ENCODE results near the gene KCNMB2. TPM values are rescaled to one million over a fixed set of nuclear protein-coding genes. Genes with fewer than 3 reads are reported as not detected.
A peak's percentile ranks its signal among the peaks of the same experiment; 100 is the strongest.
"Not testable (repeated sequence)": the region's sequence is repeated elsewhere in the genome, so short reads cannot be mapped to it uniquely, and the experiment has no call there.

KCNMB2 gene
- total RNA-seq (2014; rRNA removed; shearing (Covaris generic)) = 0.06 TPM in 1 of 2 replicates, not detected in the other

DNA sequence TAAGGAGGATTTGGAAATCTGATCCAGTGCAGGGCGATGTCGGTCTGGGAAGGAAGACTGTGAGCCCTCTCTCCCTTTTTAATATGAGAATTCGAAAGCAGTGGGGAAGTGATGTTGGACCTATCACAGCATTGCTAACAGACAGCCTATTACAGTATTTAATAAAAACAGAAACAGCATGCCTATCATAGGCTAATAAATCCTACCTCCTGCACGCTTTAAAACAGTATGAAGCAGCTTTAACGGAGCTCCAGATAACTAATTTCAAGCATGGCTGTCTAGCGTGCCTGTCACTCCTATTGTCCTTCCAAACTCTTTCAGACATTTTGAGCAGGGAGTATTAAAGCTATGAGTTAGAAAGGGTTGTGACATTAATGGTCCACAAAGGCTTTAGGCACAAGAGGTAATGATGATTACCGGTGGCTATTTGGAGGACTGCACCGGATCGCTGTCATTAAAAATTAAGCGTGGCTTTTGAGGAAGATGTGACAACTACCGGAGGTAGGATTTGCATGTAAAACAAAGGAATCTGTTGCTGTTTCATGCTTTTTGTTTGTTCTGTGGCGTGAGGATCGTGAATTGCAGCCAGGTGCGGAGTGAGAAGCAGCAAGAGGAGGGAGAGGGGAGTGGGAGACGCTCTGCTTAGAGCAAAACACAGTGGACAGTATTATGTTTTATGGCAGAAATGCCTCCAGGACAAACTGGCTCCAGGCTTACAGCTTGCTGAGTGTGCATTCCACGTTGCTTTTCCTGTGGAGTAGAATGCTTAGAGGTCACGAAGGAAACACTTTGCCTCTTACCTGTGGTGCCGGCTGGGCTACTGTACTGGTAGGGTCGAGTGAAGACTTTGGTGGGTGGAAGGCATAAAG is at the start of gene KCNMB2:
KCNMB2 (plus strand) TSS at position 226 of the 869 bp plus-strand sequence.
- DNase-seq (ENCODE audit: low read depth) = peak; percentile 23

DNA sequence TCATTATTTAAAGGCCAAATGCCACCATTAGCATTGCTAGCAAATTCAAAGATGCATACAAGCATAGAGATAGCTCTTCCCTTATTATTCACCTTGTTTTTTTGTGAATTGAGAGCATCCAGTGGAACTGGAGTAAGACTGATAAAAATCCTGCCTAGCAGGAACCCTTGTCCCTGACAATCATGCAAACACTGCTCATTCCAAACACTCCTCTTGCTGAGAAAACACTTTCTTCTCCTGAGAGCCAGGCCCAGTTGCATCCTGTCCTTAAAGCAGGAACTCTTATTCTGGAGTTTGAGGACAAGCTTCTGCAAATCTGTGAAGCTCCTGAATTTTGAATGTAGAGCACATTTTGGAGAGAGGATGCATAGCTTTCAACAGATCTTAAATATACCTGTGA is 49.3 kb upstream of the KCNMB2 start:
- DNase-seq (ENCODE audit: low read depth) = no peak

DNA sequence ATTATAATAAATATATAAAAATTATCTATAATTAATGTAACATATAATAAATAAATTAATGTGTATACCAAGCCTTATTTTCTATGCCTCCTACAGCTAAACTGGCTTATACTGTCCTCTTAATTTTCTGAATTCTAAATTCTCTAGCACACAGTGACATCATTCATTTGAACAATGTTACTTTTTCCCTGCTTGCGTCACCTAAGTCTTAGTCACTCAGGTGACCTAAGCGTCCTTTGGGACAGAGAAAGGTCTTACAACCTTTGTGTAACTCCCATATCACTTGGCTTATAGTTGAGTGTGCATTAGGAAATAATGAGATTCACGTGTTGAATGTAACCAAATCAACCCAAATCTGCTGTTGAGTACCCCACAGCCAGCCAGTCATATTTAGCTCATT is 48.5 kb upstream of the KCNMB2 start:
- peak; percentile 6 for DNase-seq (ENCODE audit: low read depth)

DNA sequence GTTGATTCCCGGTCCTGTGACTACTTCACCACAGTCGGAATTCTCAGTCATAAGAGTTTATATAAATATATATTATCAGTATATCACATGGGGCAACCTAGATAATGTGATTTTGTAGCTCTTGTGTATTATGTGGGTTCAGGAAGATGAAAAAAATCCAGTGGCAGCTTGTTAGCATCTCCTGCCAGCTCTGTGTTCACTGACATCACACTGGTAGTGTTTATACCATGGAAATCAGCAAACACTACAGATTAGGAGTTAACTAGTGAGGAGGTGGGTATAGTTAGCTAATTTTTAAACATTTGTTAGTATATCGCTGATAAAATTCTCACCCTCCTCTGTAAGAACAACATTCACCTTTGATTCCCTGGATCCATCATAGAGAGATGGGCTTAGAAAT is 44.5 kb upstream of the KCNMB2 start:
- DNase-seq (ENCODE audit: low read depth) = no peak

DNA sequence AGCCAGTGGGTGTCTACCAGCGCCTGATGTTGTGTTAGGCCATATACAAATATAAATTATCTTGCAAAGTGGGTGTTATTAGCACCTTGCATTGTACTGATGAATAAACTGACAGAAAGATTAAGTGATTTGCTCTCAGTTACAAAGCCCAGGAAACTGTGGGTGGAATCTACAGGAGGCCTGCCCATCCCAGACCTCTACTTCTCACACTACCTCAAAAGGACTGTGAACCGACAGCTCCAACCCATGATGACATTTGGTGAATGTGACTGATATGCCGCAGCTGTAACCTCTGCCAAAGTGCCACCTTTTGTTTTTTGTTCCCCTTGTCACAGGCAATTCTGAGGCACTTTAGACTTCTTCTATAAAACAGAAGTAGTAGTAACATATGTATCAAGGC is 43.7 kb upstream of the KCNMB2 start:
- no peak for DNase-seq (ENCODE audit: low read depth)

DNA sequence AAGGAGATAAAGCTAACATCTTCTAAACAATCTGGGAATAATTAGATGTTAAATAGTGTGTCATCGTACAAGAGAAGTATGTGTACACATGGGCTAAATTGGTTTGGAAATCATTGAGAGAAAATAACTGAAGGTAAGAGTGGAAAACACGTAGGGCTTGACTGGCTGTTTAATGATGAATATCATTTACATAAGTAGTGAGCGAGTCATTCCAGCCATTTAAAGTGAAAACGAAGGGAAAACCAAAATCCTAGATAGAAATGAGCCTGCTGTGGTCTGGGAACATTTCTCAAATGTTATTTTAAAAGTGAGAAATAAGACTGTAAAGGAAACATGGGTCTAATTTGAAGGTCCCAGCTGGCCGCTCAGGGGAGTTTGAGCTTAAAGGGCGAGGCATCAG is 41.9 kb upstream of the KCNMB2 start:
- no peak for DNase-seq (ENCODE audit: low read depth)

DNA sequence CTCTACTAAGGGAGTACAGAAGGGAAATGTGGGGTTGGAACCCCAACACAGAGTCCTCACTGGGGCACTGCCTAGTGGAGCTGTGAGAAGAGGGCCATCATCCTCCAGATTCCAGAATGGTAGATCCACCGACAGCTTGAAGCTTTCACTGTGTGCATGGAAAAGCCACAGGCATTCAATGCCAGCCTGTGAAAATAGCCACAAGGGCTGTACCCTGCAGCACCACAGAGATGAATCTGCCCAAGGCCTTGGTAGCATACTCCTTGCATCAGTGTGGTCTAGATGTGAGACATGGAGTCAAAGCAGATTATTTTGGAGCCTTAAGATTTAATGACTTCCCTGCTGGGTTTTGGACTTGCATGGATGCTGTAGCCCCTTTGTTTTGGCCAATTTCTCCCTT is 39.3 kb upstream of the KCNMB2 start:
- no peak for DNase-seq (ENCODE audit: low read depth)

DNA sequence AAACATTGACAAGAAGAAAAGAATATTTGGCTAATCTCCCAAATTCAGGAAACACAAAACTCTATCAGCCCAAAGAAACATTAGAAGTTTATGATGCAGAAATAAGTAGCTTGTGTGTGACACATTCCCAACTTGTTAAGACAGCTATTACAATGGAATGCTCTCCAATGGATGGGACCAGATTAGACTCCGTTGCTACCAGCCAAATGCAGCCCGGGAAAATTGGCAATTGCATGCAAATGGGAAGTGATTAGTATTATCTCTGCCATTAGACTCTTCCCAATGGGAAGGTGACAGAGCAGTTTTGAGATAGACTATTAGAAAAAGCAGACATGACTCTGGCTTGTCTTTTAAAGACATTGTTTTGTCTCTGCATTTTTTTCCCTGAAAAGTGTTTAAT is 37.4 kb upstream of the KCNMB2 start:
- DNase-seq (ENCODE audit: low read depth) = no peak

DNA sequence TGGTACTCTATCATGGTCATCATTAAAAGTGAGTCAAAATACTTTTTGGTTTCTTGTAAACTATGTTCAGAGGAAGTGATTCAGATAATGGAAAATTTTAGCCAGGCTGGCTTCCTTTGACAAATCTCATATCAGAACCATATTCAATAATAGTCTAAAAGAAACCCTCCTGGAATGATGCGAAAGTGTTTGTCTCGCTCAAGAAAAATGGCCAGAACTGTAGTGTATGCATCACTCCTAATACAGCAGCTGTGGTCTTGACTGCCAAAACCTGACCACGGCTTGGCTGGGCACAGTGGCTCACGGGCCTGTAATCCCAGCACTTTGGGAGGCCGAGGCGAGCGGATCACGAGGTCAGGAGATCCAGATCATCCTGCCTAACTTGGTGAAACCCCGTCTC is 35.6 kb upstream of the KCNMB2 start:
- DNase-seq (ENCODE audit: low read depth) = peak; percentile 14

DNA sequence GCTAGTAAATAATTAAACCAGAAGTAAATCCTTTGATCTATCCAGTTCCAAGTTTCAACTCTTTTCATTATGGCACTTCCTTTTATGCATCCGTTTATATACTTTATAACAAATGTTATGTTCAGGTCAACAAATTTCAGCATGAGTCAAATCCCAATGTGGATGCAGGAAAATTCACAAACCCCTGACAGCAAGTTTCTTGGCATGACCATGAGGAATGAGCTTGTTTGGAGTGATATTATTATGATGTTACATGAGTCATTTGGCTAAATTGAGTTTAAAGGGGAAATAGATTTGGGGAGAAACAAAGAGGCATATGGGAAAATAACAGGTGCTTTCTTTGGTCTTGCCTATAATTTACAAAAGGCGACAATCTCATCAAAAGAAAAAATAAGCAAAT is 32.1 kb upstream of the KCNMB2 start:
- DNase-seq (ENCODE audit: low read depth) = no peak

DNA sequence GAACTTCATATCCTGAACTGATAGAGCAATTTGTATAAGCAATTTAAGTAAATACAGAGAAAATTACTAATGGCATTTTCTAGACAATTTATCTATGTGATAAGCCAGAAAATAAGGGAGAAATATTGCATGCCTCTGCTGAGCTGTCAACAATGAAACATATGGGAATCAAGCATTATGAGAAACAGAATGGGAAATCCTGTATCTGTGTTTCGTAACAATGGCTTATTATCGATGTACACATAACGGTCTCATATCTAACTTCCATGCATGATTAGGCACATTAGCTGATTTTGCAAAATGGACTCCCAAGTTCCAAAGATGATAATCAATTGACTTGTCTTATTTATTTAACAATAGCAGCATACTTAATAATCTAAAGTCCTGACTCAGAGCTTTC is 30.4 kb upstream of the KCNMB2 start:
- no peak for DNase-seq (ENCODE audit: low read depth)

DNA sequence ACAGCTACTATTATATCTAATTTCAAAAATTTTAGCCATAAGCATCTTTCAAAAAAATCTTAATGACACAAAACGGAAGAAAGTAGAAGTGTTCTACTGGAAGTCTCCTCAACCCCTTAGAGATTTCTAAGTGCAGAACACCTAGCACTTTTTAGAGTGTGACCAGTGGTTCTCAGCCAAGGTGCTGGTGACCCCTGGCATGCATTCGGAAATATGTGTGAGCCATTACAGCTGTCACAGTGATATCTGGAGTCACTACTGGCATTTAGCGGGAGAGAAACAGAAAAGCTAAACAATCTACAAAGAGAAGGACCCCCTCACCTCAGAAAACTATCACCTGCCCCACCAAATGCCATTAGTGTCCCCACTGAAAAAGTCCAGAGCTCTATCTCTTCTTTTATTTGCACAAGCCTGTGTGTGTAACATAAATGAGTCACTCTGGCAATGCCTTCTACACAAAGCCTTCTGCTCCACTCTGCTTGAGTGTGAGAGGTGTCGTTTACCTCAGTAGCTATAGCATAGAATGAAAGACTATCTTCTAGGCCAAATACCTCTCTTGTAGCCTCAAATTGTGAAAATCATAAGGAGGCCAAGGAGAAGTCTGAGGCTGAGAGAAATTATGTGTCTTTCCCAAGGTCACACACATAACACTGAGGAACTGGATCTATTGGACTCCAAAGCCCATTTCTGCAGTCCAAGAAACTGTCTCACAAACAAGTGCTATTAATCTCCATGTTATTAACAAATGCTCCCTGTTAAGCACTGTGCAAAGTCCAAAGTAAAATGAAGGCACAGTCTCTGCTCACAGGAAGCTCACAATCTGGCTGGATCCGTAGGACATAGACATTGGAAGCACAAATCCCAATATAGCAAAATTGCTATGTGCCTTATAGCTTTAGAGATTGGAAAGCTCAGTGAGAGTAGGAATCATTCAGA is 28.5 kb upstream of the KCNMB2 start:
- peak; percentile 6 for DNase-seq (ENCODE audit: low read depth)

DNA sequence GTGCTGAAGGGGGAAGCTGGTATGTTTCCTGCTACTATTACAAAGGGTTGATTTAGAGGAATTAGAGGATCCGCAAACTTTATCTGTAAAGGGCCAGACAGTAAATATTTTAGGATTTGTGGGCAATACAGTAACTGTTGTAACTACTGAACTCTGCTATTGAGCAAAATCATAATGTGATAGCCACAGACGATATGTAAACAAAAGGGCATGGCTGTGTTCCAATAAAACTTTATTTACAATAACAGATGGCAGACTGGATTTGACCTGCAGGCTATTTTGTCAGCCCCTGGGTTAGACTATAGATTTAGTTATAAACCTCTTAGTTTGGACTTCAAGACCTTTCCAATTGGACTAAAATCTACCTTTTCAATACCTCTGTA is 27.8 kb upstream of the KCNMB2 start:
- no peak for DNase-seq (ENCODE audit: low read depth)

DNA sequence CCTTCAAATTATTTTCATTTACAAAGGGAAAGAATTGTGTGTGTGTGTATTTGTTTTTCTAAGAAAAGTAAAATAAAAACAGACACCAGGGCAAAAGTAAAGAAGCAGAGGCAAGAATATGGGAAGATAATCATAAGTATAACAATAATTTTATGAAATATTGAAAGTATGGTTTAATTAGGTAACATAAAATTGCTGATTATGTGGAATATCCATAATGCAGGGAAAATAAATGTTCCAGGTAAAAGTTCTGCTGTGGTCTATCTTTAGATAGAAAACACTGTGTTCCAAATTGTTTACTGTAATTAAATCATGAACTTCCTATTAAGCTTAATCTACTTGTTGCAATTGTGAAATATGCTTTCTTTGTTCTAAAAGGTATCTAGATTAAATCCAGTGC is 25.7 kb upstream of the KCNMB2 start:
- DNase-seq (ENCODE audit: low read depth) = no peak

DNA sequence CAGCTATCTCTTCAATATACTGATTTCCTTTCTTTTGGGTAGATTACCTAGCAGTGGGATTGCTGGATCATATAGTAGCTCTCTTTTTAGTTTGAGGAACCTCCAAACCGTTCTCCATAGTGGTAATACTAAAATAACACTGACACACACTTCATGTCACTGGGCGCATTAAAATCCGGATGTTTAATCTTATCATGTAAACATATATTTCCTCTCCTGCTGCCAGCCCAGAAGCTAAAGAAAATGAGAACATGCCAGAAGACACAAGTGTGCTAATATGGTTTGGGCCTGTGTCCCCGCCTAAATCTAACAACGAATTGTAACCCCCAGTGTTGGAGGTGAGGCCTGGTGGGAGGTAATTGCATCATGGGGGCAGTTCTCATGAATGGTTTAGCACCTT is 23.6 kb upstream of the KCNMB2 start:
- DNase-seq (ENCODE audit: low read depth) = peak; percentile 19

DNA sequence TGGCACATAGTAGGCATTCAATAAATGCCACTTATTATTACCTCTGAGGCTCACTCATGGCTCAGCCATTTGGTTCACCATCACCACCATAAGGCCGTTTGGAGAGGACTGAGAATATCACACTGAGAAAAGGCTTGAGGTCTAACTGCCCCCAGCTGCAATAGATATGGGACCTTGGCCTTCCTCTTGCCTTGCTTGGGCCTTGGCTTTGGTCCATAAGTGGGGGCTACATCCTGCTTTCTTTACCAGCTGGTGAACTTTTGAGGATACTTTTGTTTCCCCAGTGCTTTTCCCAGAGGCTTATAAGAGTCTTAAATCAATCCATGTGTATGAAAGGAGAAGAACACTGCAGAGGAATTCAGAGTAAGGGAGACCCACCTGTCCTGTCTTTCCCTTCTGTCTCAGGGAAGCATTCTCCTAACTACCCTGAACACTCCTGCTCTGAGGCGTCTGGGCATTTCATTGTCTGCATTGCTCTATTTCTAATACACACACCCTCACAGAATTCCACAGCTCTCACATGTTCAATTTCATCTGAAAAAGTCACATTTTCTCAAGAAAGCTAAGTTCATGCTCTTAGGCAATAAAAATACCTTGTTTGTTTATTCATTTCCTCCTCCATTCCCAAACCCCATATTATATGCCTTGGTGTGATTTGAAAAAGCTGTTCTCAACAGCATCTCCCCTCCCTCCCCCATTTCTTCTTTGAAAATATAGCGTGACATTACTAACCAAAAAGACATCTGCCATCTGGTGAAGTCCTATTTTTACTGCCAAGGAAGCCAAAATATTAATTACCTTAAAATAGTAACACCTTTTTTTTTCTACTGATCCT is 22.5 kb upstream of the KCNMB2 start:
- DNase-seq (ENCODE audit: low read depth) = no peak

DNA sequence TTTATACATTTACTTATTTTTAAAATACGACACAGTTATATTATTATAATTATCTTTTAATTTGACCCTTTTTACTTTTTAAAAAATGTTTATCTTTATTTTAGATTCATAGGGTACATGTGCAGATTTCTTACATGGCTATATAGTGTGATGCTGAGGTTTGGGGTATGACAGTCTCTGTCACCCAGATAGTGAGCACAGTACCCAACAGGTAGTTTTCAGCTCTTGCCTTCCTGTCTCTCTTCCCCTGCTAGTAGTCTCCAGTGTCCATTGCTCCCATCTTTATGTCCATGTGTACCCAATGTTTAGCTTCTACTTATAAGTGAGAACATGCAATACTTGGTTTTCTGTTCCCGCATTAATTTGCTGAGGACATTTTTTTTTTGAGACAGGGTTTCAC is 21.8 kb upstream of the KCNMB2 start:
- no peak for DNase-seq (ENCODE audit: low read depth)

DNA sequence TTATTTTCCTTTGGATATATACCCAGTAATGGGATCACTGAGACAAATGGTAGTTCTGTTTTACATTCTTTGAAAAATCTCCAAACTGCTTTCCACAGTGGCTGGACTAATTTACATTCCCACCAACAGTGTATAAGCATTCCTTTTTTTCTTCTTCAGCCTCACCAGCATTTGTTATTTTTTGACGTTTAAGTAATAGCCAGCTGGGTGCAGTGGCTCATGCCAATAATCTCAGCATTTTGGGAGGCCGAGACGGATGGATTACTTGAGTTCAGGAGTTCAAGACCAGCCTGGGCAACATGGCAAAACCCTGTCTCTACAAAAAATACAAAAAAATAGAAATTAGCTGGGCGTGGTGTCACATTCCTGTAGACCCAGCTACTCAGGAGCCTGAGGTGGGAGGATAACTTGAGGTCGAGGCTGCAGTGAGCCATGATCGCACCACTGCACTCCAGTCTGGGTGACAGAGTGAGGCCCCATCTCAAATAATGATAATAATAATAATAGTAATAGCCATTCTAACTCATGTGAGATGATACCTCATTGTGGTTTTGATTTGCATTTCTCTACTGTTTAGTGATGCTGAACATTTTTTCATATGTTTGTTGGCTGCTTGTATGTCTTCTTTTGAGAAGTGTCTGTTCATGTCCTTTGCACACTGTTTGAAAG is 21.0 kb upstream of the KCNMB2 start:
- not testable (repeated sequence) for DNase-seq (ENCODE audit: low read depth)

DNA sequence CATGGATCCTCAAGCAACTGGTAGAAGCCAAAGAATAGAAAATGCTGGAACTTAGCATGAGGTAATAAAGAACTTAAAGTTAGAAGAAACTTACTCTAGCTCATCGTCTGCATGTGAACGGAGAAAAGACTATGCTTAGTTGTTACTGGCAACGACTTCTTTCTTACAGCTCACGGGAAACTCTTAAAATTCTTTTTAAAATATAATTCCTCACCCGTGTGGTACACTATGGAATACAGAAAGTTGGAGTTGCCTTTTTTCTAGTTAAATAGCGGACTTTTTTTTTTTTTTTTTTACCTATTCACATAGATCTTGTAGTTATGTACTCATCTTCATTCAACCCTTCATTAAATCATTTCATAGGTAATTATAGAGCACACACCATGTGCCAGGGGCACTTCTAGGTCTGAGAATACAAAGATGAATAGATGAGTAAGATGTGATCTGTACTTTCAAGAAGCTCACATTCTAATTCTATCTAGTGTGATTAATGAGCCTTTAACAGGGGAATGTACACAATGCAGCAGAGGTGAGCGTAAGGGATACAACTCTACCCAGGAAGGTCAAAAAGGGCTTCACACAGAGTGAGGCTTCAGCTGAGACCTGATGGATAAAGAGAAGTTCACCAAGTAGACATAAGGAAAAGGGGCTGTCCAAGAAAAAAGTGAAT is 18.4 kb upstream of the KCNMB2 start:
- no peak for DNase-seq (ENCODE audit: low read depth)

DNA sequence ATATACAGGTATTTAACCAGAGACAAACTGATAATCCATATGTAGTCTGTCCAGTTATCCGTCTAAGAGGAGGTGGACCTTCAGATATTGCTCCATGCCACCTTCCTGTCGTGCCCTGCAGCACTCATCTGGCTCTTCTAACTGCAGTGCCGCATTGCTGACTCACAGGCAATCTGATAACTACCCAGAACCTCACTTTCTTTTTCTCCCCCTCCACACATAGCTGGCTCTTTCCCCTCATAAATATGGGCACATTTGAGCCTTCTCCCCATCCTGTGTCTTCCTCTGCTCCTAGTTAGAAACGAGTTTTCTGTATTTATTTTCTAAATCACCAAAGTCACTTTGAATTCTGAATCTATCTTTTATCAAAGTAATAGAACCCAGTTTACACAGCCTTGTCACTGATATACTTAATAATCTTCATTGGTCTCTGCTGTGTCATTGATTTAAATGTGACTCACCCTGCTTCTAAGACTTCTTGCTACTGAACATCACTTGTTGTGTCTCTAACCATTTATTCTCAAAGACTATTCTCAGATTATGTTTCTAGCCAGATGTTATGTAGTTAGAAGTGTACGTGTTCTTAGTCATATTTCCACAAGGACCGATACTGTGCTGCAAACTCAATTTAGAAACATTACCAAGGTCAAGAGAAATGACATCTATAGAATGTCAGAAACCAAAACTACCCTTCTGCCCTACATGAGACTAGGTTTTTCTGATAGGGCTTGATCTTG is 17.4 kb upstream of the KCNMB2 start:
- DNase-seq (ENCODE audit: low read depth) = peak; percentile 82
